Keratinocyte (primary cell): ENCODE data around the gene ZNF678.

Experiments
- EZH2 ChIP-seq: IDR thresholded peaks from one replicate; pipeline ENCODE4 v1.6.1; 2012; ENCODE audit warnings: inconsistent platforms, mild to moderate bottlenecking, low read length, moderate library complexity
- TF ChIP-seq, protein P1 (sequence below), 3 experiments: IDR thresholded peaks in 1 of 3; conservative IDR thresholded peaks in 1 of 3; optimal IDR thresholded peaks in 1 of 3; 2 replicates in 2 of 3; 3 replicates in 1 of 3; pipeline versions ENCODE3 to v1.5.1; 2011; ENCODE audit warnings: low read length in 3 of 3, mild to moderate bottlenecking in 3 of 3, moderate library complexity in 2 of 3, control low read depth in 1 of 3, inconsistent platforms in 1 of 3; ENCODE audit not compliant: insufficient read depth in 2 of 3; ENCODE audit errors: extremely low read depth in 1 of 3

DNA sequence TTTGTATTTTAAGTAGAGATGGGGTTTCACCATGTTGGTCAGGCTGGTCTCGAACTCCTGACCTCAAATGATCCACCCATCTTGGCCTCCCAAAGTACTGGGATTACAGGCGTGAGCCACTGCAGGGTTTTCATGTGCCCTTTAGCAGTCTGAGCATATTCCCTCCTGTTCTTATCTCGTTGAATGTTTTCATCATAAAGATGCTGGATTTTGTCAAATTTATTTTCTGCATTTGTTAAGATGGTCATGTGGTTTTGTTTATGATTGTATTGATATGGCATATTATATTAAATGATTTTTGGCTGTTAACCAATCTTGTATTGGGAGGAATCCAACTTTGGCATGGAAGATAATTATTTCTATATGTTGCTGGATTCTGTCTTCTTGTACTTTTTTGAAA, 163.0 kb downstream of the ZNF678 start:
- TF ChIP-seq, protein P1, sequence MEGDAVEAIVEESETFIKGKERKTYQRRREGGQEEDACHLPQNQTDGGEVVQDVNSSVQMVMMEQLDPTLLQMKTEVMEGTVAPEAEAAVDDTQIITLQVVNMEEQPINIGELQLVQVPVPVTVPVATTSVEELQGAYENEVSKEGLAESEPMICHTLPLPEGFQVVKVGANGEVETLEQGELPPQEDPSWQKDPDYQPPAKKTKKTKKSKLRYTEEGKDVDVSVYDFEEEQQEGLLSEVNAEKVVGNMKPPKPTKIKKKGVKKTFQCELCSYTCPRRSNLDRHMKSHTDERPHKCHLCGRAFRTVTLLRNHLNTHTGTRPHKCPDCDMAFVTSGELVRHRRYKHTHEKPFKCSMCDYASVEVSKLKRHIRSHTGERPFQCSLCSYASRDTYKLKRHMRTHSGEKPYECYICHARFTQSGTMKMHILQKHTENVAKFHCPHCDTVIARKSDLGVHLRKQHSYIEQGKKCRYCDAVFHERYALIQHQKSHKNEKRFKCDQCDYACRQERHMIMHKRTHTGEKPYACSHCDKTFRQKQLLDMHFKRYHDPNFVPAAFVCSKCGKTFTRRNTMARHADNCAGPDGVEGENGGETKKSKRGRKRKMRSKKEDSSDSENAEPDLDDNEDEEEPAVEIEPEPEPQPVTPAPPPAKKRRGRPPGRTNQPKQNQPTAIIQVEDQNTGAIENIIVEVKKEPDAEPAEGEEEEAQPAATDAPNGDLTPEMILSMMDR (optimal IDR thresholded peaks at IDR 0.05 in 1 of 3, IDR thresholded peaks at IDR 0.05 in 1 of 3, conservative IDR thresholded peaks at IDR 0.05 in 1 of 3; ENCODE audit: extremely low read depth in 1 of 3, insufficient read depth in 2 of 3, low read length in 3 of 3), result no peak
- TF ChIP-seq EZH2, result no peak
